ENCODE measurements around the gene LIPC.

The LIPC gene

DNA sequence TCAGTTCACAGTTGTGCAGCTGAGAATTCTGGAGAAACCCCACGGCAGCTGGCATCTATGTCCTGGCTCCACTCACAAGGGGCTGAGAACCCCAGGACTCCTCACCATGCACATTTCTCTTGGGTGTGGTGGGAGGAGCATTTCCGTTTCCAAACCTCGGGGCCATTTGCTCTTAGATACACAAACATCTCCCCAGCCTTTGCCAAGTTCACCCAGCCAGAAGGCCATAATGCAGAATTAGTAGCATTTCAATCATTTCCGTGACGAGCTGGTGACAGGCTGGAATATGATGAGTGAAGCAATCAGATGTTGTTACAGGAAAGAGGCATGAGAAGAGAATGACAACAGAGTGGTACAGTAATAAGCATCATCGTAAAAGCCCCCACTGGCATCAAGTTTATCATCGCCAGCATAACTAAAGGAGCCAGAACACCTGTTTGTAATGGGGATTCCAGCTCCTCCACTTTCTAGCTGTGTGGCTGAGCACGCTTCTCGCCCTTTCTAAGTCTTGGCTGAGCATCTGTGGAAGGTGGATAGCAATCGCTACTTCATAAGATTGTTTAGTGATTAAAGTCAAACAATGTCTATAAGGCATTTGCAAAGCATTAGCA, 82.0 kb downstream of the LIPC start:
- TF ChIP-seq, protein P1, sequence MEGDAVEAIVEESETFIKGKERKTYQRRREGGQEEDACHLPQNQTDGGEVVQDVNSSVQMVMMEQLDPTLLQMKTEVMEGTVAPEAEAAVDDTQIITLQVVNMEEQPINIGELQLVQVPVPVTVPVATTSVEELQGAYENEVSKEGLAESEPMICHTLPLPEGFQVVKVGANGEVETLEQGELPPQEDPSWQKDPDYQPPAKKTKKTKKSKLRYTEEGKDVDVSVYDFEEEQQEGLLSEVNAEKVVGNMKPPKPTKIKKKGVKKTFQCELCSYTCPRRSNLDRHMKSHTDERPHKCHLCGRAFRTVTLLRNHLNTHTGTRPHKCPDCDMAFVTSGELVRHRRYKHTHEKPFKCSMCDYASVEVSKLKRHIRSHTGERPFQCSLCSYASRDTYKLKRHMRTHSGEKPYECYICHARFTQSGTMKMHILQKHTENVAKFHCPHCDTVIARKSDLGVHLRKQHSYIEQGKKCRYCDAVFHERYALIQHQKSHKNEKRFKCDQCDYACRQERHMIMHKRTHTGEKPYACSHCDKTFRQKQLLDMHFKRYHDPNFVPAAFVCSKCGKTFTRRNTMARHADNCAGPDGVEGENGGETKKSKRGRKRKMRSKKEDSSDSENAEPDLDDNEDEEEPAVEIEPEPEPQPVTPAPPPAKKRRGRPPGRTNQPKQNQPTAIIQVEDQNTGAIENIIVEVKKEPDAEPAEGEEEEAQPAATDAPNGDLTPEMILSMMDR (IDR thresholded peaks at IDR 0.05; ENCODE audit: insufficient read depth, low read length, missing control alignments) = no peak
- H3K4me3 ChIP-seq (ENCODE audit: low read depth, low read length) = no peak overlapping the region
- ChIA-PET POLR2A (no interaction called here), CTCF (interaction anchor here (1.1 to 1.3 kb wide), 2 partner anchors 15 to 244 kb away, joined by 3 to 4 read pairs; no protein-coding TSS in a partner anchor)
- DNase-seq (ENCODE audit: low read depth, low spot score) = no peak

DNA sequence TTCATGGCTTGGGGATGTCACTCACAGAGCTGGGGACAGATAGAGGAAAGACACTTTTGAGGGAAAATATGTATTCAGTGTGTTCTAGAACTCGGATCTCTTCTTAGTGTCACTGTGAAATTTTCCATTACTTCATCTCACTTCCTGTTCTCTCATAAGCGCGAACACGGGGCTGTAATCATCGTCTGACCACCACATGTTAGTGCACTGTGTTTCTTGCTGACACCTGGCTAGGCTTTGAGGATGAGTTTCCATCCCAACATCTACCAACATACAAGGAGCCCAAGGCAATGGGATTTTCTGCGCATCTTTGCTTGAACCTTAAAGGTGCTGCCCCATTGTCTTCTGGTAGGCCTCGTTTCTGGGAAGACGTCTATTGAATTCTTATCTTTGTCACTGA, 84.0 kb downstream of the LIPC start:
- CTCF ChIA-PET = interaction anchor here (0.6 to 1.1 kb wide), 3 partner anchors 11 to 46 kb away, joined by 3 read pairs; no protein-coding TSS in a partner anchor

DNA sequence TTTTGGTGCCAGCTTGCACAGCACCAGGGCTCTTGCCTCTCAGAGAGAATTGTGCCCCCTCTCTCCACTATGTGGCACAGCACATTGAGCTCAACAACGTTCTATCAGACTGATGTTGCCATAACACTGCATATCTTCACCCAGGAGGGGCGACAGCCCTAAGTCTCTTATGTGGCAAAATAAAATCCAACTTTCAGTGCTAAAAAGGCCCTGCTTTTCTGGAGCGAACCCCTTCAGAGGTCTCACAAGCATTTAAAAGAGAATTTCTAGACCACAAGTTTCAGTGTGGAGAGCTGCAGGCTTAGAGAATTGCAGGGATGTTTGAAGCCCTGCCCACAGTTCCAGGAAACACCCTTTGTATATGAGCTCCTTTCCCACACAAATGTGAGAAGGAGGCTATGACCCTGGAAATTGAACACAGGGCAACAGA, 85.5 kb downstream of the LIPC start:
- ChIA-PET POLR2A (no interaction called here), CTCF (interaction anchor here (1.3 to 1.4 kb wide), 3 partner anchors 8 to 17 kb away, joined by 3 to 5 read pairs (median 4); no protein-coding TSS in a partner anchor)
- TF ChIP-seq, protein P1 (IDR thresholded peaks at IDR 0.05; ENCODE audit: insufficient read depth, low read length, missing control alignments) = no peak
- H3K4me3 ChIP-seq (ENCODE audit: low read depth, low read length) = no peak overlapping the region
- DNase-seq (ENCODE audit: low read depth, low spot score) = no peak

More for the DNA sequence above, 84.0 kb downstream of the LIPC start:
- no peak overlapping the region for H3K4me3 ChIP-seq (ENCODE audit: low read depth, low read length)
- POLR2A ChIA-PET = interaction anchor here (0.5 kb wide), 1 partner anchor 31 kb away, joined by 3 read pairs; no protein-coding TSS in a partner anchor
- TF ChIP-seq, protein P1 (IDR thresholded peaks at IDR 0.05; ENCODE audit: insufficient read depth, low read length, missing control alignments) = no peak
- no peak for DNase-seq (ENCODE audit: low read depth, low spot score)

DNA sequence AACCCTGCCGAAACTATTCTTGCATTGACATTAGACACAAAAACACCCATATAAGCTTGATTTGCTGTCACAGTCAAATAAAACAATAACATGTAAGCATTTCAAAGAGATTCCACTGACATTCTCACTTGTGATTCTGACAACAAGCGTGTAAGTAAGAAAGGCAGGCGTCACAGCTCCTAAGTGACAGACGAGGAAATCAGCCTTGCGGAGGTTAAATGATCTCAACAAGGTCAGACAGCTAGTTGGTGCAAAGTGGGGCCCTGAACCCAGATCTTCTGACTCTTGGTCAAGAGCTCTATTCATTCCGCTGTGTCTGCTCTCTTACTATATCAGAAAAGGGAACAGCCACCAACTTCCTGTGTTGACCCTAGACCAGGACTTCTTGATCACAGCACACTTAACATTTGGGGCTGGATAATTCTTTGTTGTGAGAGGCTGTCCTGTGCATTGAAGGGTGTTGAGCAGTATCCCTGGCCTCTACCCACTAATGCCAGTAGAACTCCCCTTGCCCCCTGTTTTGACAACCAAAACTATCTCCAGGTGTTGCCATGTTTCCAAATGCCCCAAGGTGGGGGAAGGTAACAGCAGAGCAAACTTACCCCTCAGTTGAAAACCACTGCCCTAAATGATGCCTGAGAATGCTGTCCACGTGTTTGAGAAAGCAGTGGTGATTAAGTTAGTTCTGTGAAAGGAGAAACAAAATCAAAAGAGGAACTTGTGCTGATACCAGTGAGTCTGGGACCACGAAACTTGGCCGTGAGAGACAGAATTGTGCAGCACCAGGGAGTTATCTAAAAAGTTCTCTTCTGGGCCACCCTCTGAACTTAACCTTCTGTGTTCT, 86.1 kb downstream of the LIPC start:
- TF ChIP-seq, protein P1 (IDR thresholded peaks at IDR 0.05; ENCODE audit: insufficient read depth, low read length, missing control alignments) = no peak
- ChIA-PET POLR2A (no interaction called here), CTCF (interaction anchor here (1.3 to 1.4 kb wide), 3 partner anchors 9 to 17 kb away, joined by 3 to 5 read pairs (median 4); no protein-coding TSS in a partner anchor)
- H3K4me3 ChIP-seq (ENCODE audit: low read depth, low read length) = no peak overlapping the region
- no peak for DNase-seq (ENCODE audit: low read depth, low spot score)

DNA sequence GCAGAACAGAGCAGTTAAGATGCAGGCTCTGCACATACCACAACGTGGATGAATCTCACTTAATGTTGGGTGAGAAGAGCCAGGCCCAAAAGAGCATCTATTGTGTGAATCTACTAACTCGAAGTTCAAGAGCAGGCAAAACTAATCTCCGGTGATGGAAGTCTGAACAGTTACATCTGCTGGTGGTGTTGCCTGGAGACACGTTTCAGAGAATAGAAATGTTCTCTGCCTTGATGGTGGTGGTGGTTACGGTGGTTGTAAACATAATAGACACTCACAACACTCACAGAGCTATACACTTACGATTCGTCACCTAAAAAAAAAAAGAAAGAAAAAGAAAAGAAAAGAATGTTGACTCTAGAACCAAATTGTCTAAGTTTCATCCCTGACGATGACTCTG, 86.8 kb downstream of the LIPC start:
- TF ChIP-seq, protein P1 (IDR thresholded peaks at IDR 0.05; ENCODE audit: insufficient read depth, low read length, missing control alignments) = no peak
- H3K4me3 ChIP-seq (ENCODE audit: low read depth, low read length) = no peak overlapping the region
- no peak for DNase-seq (ENCODE audit: low read depth, low spot score)
- ChIA-PET CTCF (interaction anchor here (1.4 kb wide), 2 partner anchors 10 to 11 kb away, joined by 4 to 5 read pairs; no protein-coding TSS in a partner anchor), POLR2A (no interaction called here)

DNA sequence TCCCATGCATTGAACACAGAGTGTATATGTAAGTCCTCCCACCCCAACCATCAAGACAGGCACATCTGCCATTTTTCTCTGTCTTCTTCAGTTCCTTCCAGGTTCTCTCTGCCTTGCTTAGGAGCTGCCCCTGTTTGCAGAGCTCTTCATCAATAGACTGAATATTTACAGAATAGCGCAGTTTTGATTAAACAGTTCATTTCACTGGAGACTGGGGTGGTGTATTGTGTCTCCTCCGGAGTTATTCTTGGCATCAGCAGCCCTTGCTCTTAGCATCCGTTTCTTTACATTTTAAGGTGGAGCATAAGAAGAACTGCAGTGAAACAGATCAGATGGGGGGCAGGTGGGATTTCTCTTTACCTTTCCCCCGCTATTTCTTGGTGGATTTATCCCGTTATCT, 87.7 kb downstream of the LIPC start:
- no peak for DNase-seq (ENCODE audit: low read depth, low spot score)
- ChIA-PET POLR2A (interaction anchor here (0.7 kb wide), 1 partner anchor 456 kb away, joined by 3 read pairs; no protein-coding TSS in a partner anchor), CTCF (no interaction called here)
- no peak overlapping the region for H3K4me3 ChIP-seq (ENCODE audit: low read depth, low read length)
- TF ChIP-seq, protein P1 (IDR thresholded peaks at IDR 0.05; ENCODE audit: insufficient read depth, low read length, missing control alignments) = no peak

All from AG04449 (cell line).